ENCODE data around the gene VEGFB. TPM values are rescaled to one million over a fixed set of nuclear protein-coding genes. Genes with fewer than 3 reads are reported as not detected.
A peak's percentile ranks its signal among the peaks of the same experiment; 100 is the strongest.

Gene VEGFB
- total RNA-seq, 6 experiments from 2014 or later, result 7.5 to 33.2 (median 16.6) TPM

DNA sequence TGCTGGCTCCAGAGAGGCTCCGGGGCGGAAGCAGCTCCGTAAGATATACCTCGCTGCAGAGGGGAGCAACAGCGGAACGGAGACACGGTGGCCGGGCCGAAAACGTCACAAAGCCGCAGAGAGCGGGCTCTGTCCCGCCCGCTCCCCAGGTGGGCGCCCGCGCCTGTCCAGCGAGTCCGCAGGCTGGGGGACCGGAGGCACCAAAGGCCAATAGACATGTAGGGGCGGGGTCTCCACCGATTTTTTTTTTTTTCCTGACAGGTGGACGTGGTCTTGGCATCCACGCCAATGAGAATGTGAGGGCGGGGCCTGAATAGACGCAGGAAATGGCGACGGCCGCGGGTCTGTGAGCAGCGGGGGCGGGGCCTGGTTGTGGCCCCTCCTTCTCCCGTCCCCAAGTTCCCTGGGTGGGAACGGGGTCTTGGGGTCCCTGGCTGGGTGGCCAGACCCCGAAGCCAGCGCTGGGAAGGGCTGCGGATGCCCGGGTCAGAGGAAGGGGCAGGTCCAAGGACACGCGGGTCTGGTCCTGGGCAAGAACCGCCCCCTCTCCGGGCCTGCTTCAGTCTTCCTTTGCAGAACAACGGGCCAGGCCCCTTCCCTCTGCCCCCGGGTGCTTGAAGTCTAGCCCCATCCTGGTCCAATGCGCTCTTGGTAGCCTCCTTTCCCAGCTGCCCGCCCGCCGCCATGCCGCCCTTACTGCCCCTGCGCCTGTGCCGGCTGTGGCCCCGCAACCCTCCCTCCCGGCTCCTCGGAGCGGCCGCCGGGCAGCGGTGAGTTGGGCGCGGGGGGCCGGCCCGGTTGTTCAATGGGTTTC, 4.0 kb upstream of the VEGFB start, which contains the start of gene DNAJC4:
DNAJC4 (plus strand) TSS at position 378 of the 814 bp plus-strand sequence; CDS start at position 685, 307 bp downstream.
- intact Hi-C loops (cut with DNase I), result no loop called here
- 0% methylated on average over 26 of the region's 62 CpGs for WGBS (ENCODE audit: insufficient coverage, low coverage, low lambda C conversion rate, missing lambda C conversion rate)
- no peaks in the 10 kb centered on the region for H3K27me3 ChIP-seq
- H3K4me1 ChIP-seq, result peaks cover under 1 to 28% (median 13%) of the 10 kb centered on the region in 4 donors
- peak; percentile 68 to 75 (median 74) for ATAC-seq
- H3K4me3 ChIP-seq, result peak within 1 kb of the TSS; percentile 71 to 78 (median 71)
- TF ChIP-seq POLR2A (IDR thresholded peaks at IDR 0.05), result peak; percentile 44
- TF ChIP-seq, protein P1, sequence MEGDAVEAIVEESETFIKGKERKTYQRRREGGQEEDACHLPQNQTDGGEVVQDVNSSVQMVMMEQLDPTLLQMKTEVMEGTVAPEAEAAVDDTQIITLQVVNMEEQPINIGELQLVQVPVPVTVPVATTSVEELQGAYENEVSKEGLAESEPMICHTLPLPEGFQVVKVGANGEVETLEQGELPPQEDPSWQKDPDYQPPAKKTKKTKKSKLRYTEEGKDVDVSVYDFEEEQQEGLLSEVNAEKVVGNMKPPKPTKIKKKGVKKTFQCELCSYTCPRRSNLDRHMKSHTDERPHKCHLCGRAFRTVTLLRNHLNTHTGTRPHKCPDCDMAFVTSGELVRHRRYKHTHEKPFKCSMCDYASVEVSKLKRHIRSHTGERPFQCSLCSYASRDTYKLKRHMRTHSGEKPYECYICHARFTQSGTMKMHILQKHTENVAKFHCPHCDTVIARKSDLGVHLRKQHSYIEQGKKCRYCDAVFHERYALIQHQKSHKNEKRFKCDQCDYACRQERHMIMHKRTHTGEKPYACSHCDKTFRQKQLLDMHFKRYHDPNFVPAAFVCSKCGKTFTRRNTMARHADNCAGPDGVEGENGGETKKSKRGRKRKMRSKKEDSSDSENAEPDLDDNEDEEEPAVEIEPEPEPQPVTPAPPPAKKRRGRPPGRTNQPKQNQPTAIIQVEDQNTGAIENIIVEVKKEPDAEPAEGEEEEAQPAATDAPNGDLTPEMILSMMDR (IDR thresholded peaks at IDR 0.05), result no peak
- peak within 1 kb of the TSS; percentile 65 to 90 (median 74) for H3K27ac ChIP-seq
- no peaks in the 10 kb centered on the region for H3K9me3 ChIP-seq
- peak; percentile 94 to 96 (median 95) for DNase-seq
- H3K36me3 ChIP-seq, result no peaks in the 10 kb centered on the region

- no peak for DNase-seq
Measured at GRCh38 chr11:64230985-64231365, 3.4 kb upstream of the VEGFB start.

DNA sequence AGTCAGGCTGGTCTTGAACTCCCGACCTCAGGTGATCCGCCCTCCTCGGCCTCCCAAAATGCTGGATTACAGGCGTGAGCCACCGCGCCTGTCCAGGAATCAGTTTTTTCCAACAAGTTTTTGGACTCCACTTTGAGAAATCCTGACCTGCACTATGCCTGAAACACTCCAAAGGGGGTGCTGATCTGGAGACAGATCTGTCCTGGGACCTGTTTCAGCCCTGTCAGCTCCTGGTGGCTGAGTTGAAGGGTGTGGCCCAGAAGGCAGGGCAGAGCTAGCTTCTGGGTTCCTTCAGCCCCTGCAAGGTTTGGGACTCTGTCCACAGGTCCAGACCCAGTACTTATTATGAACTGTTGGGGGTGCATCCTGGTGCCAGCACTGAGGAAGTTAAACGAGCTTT, 2.8 kb upstream of the VEGFB start:
- no peaks in the 10 kb centered on the region for H3K36me3 ChIP-seq
- no peak overlapping the region for H3K27ac ChIP-seq
- no peak for ATAC-seq
- DNase-seq, result no peak
- no peaks in the 10 kb centered on the region for H3K9me3 ChIP-seq
- peaks cover 0 to 26% (median 13%) of the 10 kb centered on the region in 4 donors for H3K4me1 ChIP-seq
- no peaks in the 10 kb centered on the region for H3K27me3 ChIP-seq
- TF ChIP-seq, protein P1 (IDR thresholded peaks at IDR 0.05), result no peak
- no peak for TF ChIP-seq POLR2A (IDR thresholded peaks at IDR 0.05)
- H3K4me3 ChIP-seq, result no peak overlapping the region
- WGBS (ENCODE audit: insufficient coverage, low coverage, low lambda C conversion rate, missing lambda C conversion rate), result 81% methylated on average over 7 of the region's 7 CpGs
- intact Hi-C loops (cut with DNase I), result no loop called here

More at GRCh38 chr11:64230985-64231365, 3.4 kb upstream of the VEGFB start:
- no peaks in the 10 kb centered on the region for H3K36me3 ChIP-seq
- WGBS (ENCODE audit: insufficient coverage, low coverage, low lambda C conversion rate, missing lambda C conversion rate), result 7% methylated on average over 6 of the region's 8 CpGs
- TF ChIP-seq, protein P1 (IDR thresholded peaks at IDR 0.05), result no peak
- no peak for TF ChIP-seq POLR2A (IDR thresholded peaks at IDR 0.05)
- ATAC-seq, result no peak
- no peaks in the 10 kb centered on the region for H3K27me3 ChIP-seq
- H3K9me3 ChIP-seq, result no peaks in the 10 kb centered on the region
- intact Hi-C loops (cut with DNase I), result no loop called here
- peak overlapping the region; percentile 65 to 90 (median 74) for H3K27ac ChIP-seq
- H3K4me3 ChIP-seq, result peak overlapping the region; percentile 71 to 78 (median 71)
- H3K4me1 ChIP-seq, result peaks cover 0 to 27% (median 13%) of the 10 kb centered on the region in 4 donors

GRCh38 chr11:64232182-64232966, 2.0 kb upstream of the VEGFB start:
- ATAC-seq (no peak), DNase-seq (peak in 1 of 3 donors; percentile 56)
- Histone ChIP-seq H3K4me3 (no peak overlapping the region), H3K27ac (no peak overlapping the region), H3K36me3 (no peaks in the 10 kb centered on the region), H3K27me3 (no peaks in the 10 kb centered on the region), H3K9me3 (no peaks in the 10 kb centered on the region), H3K4me1 (peaks cover 0 to 22% (median 7%) of the 10 kb centered on the region in 4 donors)
- intact Hi-C loops (cut with DNase I), result no loop called here
- WGBS (ENCODE audit: insufficient coverage, low coverage, low lambda C conversion rate, missing lambda C conversion rate), result 69% methylated on average over 3 of the region's 15 CpGs
- TF ChIP-seq POLR2A (IDR thresholded peaks at IDR 0.05), result no peak
- TF ChIP-seq, protein P1 (IDR thresholded peaks at IDR 0.05), result no peak
